ENCODE results near the gene SYNGR1.
A peak's percentile ranks its signal among the peaks of the same experiment; 100 is the strongest.

Gene SYNGR1

GRCh38 chr22:39360242-39360641 is 10.5 kb downstream of the SYNGR1 start:
- Mint-ChIP-seq H3K4me3 (no peak overlapping the region), H3K36me3 (ENCODE audit: low read depth) (peaks cover 12% of the 10 kb centered on the region)

GRCh38 chr22:39360674-39361413 is 11.1 kb downstream of the SYNGR1 start:
- no peak for TF ChIP-seq CTCF (IDR thresholded peaks at IDR 0.05; ENCODE audit: unreplicated experiment in 3 of 3)
- peaks cover 8% of the 10 kb centered on the region for H3K27me3 Mint-ChIP-seq (ENCODE audit: low read depth)
- H3K4me1 Mint-ChIP-seq = peaks cover 28% of the 10 kb centered on the region
- no peak overlapping the region for H3K4me3 Mint-ChIP-seq
- H3K36me3 Mint-ChIP-seq (ENCODE audit: low read depth) = peaks cover 12% of the 10 kb centered on the region
- H3K9me3 Mint-ChIP-seq = no peaks in the 10 kb centered on the region
- peak overlapping the region in 1 of 3 experiments; percentile 70 for H3K27ac Mint-ChIP-seq

More at GRCh38 chr22:39360242-39360641, 10.5 kb downstream of the SYNGR1 start:
- no peak for TF ChIP-seq CTCF (IDR thresholded peaks at IDR 0.05; ENCODE audit: unreplicated experiment in 3 of 3)
- Mint-ChIP-seq H3K9me3 (no peaks in the 10 kb centered on the region), H3K4me1 (peaks cover 27% of the 10 kb centered on the region), H3K27me3 (ENCODE audit: low read depth) (peaks cover 8% of the 10 kb centered on the region), H3K27ac (peak overlapping the region in 1 of 3 experiments; percentile 55)

- Mint-ChIP-seq H3K9me3 (no peaks in the 10 kb centered on the region), H3K4me1 (peaks cover 28% of the 10 kb centered on the region), H3K27me3 (ENCODE audit: low read depth) (peaks cover 8% of the 10 kb centered on the region), H3K27ac (no peak overlapping the region), H3K36me3 (ENCODE audit: low read depth) (peaks cover 12% of the 10 kb centered on the region), H3K4me3 (no peak overlapping the region)
- TF ChIP-seq CTCF (IDR thresholded peaks at IDR 0.05; ENCODE audit: unreplicated experiment in 3 of 3) = no peak
Observed at GRCh38 chr22:39361496-39361895, 11.7 kb downstream of the SYNGR1 start.

GRCh38 chr22:39362271-39362670 is 12.5 kb downstream of the SYNGR1 start:
- Mint-ChIP-seq H3K36me3 (ENCODE audit: low read depth) (peaks cover 12% of the 10 kb centered on the region), H3K27me3 (ENCODE audit: low read depth) (peaks cover 8% of the 10 kb centered on the region), H3K4me1 (peaks cover 33% of the 10 kb centered on the region), H3K9me3 (no peaks in the 10 kb centered on the region), H3K27ac (peak overlapping the region in 1 of 3 experiments; percentile 87), H3K4me3 (no peak overlapping the region)
- no peak for TF ChIP-seq CTCF (IDR thresholded peaks at IDR 0.05; ENCODE audit: unreplicated experiment in 3 of 3)

GRCh38 chr22:39362932-39363331 is 13.1 kb downstream of the SYNGR1 start:
- Mint-ChIP-seq H3K9me3 (no peaks in the 10 kb centered on the region), H3K27me3 (ENCODE audit: low read depth) (peaks cover 8% of the 10 kb centered on the region), H3K36me3 (ENCODE audit: low read depth) (peaks cover 12% of the 10 kb centered on the region), H3K4me3 (peak overlapping the region in 1 of 3 experiments; percentile 38), H3K27ac (peak overlapping the region; percentile 15 to 87 (median 80)), H3K4me1 (peaks cover 33% of the 10 kb centered on the region)
- no peak for TF ChIP-seq CTCF (IDR thresholded peaks at IDR 0.05; ENCODE audit: unreplicated experiment in 3 of 3)

Data from nephron (organoid).